Thymus (tissue), 11 donors: ENCODE measurements around the gene SLC8A3. TPM values are rescaled to one million over a fixed set of nuclear protein-coding genes. Genes with fewer than 3 reads are reported as not detected.

Source experiments
- DNase-seq, 9 donors: peaks; one replicate each; pipeline ENCODE4 v3.0.0-alpha.2; 2013; ENCODE audit warnings: low spot score in 9 of 9, low read depth in 6 of 9, missing footprints in 1 of 9
- H3K27ac ChIP-seq, 2 donors: one replicate each; pipeline ENCODE4 v1.5.1; 2013; ENCODE audit warnings: control low read depth in 1 of 2, low read depth in 1 of 2, low read length in 1 of 2, mild to moderate bottlenecking in 1 of 2, moderate library complexity in 1 of 2
- H3K27me3 ChIP-seq, 2 donors: one replicate each; pipeline ENCODE4 v1.5.1; 2013; ENCODE audit warnings: low read length in 1 of 2; ENCODE audit not compliant: control insufficient read depth in 2 of 2, insufficient read depth in 1 of 2
- H3K36me3 ChIP-seq, 2 donors: one replicate each; pipeline ENCODE4 v1.5.1; 2013; ENCODE audit warnings: low read length in 1 of 2, mild to moderate bottlenecking in 1 of 2, moderate library complexity in 1 of 2; ENCODE audit not compliant: control insufficient read depth in 2 of 2, insufficient read depth in 2 of 2
- H3K4me1 ChIP-seq, 2 donors: one replicate each; pipeline ENCODE4 v1.5.1; 2013; ENCODE audit warnings: low read length in 2 of 2; ENCODE audit not compliant: control insufficient read depth in 2 of 2, insufficient read depth in 2 of 2
- H3K4me3 ChIP-seq, 2 donors: one replicate each; pipeline ENCODE4 v1.5.1; 2013; ENCODE audit warnings: low read length in 2 of 2, control low read depth in 1 of 2, mild to moderate bottlenecking in 1 of 2
- H3K9me3 ChIP-seq, 2 donors: one replicate each; pipeline ENCODE4 v1.5.1; 2013; ENCODE audit warnings: low read length in 1 of 2, mild to moderate bottlenecking in 1 of 2; ENCODE audit not compliant: control insufficient read depth in 2 of 2, insufficient read depth in 1 of 2
- WGBS: extraction: QIAGEN DNeasy Blood & Tissue Kit; methylation state at CpG from one replicate; pipeline ENCODE4 v1.1.7; 2013; 5-methylcytosine and 5-hydroxymethylcytosine counted together
- polyA plus RNA-seq: library from polyadenylated mRNA; stranded (reverse); fragments of 200-250 nt; gene quantifications from one replicate; pipeline ENCODE4 v1.2.3, GENCODE V29; 2013
- total RNA-seq: library from RNA; stranded (reverse); fragments of 120-200 nt; gene quantifications from one replicate; pipeline ENCODE4 v1.2.4, GENCODE V29; 2013
- donor health status: healthy.

Gene SLC8A3
- total and polyA plus RNA-seq, 2 donors, result 0.16 to 0.99 TPM

GRCh38 chr14:70008284-70009262 is 180.2 kb downstream of the SLC8A3 start:
- Histone ChIP-seq H3K27me3 (no peaks in the 10 kb centered on the region), H3K4me1 (no peaks in the 10 kb centered on the region), H3K27ac (no peak overlapping the region), H3K9me3 (no peaks in the 10 kb centered on the region), H3K4me3 (no peak overlapping the region), H3K36me3 (no peaks in the 10 kb centered on the region)
- 68% methylated on average over 6 of the region's 6 CpGs for WGBS
- DNase-seq, result no peak

- DNase-seq, result no peak
- H3K4me1 ChIP-seq, result no peaks in the 10 kb centered on the region
Measured at GRCh38 chr14:70006699-70007098, 182.1 kb downstream of the SLC8A3 start.

GRCh38 chr14:70005281-70005805 is 183.4 kb downstream of the SLC8A3 start:
- 93% methylated on average over 5 of the region's 5 CpGs for WGBS
- Histone ChIP-seq H3K9me3 (no peaks in the 10 kb centered on the region), H3K4me3 (no peak overlapping the region), H3K27me3 (no peaks in the 10 kb centered on the region), H3K36me3 (no peaks in the 10 kb centered on the region), H3K4me1 (no peaks in the 10 kb centered on the region), H3K27ac (no peak overlapping the region)
- no peak for DNase-seq

More at GRCh38 chr14:70006699-70007098, 182.1 kb downstream of the SLC8A3 start:
- no peaks in the 10 kb centered on the region for H3K27me3 ChIP-seq
- no peak overlapping the region for H3K4me3 ChIP-seq
- WGBS, result 89% methylated on average over 6 of the region's 6 CpGs
- no peaks in the 10 kb centered on the region for H3K36me3 ChIP-seq
- H3K27ac ChIP-seq, result no peak overlapping the region
- H3K9me3 ChIP-seq, result no peaks in the 10 kb centered on the region

GRCh38 chr14:70004791-70005190 is 184.0 kb downstream of the SLC8A3 start:
- 90% methylated on average over 2 of the region's 2 CpGs for WGBS
- Histone ChIP-seq H3K9me3 (no peaks in the 10 kb centered on the region), H3K4me3 (no peak overlapping the region), H3K27me3 (no peaks in the 10 kb centered on the region), H3K36me3 (no peaks in the 10 kb centered on the region), H3K27ac (no peak overlapping the region), H3K4me1 (no peaks in the 10 kb centered on the region)
- no peak for DNase-seq

GRCh38 chr14:70002589-70003346 is 186.0 kb downstream of the SLC8A3 start:
- H3K36me3 ChIP-seq, result no peaks in the 10 kb centered on the region

GRCh38 chr14:70000601-70001000 is 188.2 kb downstream of the SLC8A3 start:
- Histone ChIP-seq H3K4me1 (peaks cover 0 to 2% of the 10 kb centered on the region in 2 donors), H3K36me3 (no peaks in the 10 kb centered on the region), H3K4me3 (no peak overlapping the region), H3K27me3 (no peaks in the 10 kb centered on the region), H3K27ac (no peak overlapping the region), H3K9me3 (no peaks in the 10 kb centered on the region)
- 95% methylated on average over 7 of the region's 7 CpGs for WGBS
- no peak for DNase-seq

More at GRCh38 chr14:70002589-70003346, 186.0 kb downstream of the SLC8A3 start:
- H3K4me1 ChIP-seq, result peaks cover 0 to 2% of the 10 kb centered on the region in 2 donors
- no peaks in the 10 kb centered on the region for H3K27me3 ChIP-seq
- no peak overlapping the region for H3K27ac ChIP-seq
- no peak for DNase-seq
- no peaks in the 10 kb centered on the region for H3K9me3 ChIP-seq
- H3K4me3 ChIP-seq, result no peak overlapping the region
- 97% methylated on average over 6 of the region's 6 CpGs for WGBS

- no peak overlapping the region for H3K4me3 ChIP-seq
- no peak for DNase-seq
- peaks cover 0 to 2% of the 10 kb centered on the region in 2 donors for H3K4me1 ChIP-seq
- H3K36me3 ChIP-seq, result no peaks in the 10 kb centered on the region
- WGBS, result 88% methylated on average over 10 of the region's 10 CpGs
- no peak overlapping the region for H3K27ac ChIP-seq
- H3K9me3 ChIP-seq, result no peaks in the 10 kb centered on the region
- peaks cover 0 to 2% of the 10 kb centered on the region in 2 donors for H3K27me3 ChIP-seq
Measured at GRCh38 chr14:69999261-69999674, 189.5 kb downstream of the SLC8A3 start.

GRCh38 chr14:69997849-69998248 is 190.9 kb downstream of the SLC8A3 start:
- H3K27me3 ChIP-seq, result peaks cover 0 to 2% of the 10 kb centered on the region in 2 donors
- H3K4me3 ChIP-seq, result no peak overlapping the region
- H3K36me3 ChIP-seq, result no peaks in the 10 kb centered on the region
- H3K9me3 ChIP-seq, result no peaks in the 10 kb centered on the region
- H3K27ac ChIP-seq, result peak overlapping the region in 1 of 2 donors; percentile 5
- no peak for DNase-seq
- peaks cover 0 to 2% of the 10 kb centered on the region in 2 donors for H3K4me1 ChIP-seq
- WGBS, result 93% methylated on average over 5 of the region's 5 CpGs
